Astrocyte of the hippocampus (primary cell): Measurements from ENCODE around the gene GCGR.

Source experiments
- DNase-seq: peaks from one replicate; pipeline ENCODE4 v3.0.0; 2011; ENCODE audit warnings: low read depth, low spot score

Gene GCGR

DNA sequence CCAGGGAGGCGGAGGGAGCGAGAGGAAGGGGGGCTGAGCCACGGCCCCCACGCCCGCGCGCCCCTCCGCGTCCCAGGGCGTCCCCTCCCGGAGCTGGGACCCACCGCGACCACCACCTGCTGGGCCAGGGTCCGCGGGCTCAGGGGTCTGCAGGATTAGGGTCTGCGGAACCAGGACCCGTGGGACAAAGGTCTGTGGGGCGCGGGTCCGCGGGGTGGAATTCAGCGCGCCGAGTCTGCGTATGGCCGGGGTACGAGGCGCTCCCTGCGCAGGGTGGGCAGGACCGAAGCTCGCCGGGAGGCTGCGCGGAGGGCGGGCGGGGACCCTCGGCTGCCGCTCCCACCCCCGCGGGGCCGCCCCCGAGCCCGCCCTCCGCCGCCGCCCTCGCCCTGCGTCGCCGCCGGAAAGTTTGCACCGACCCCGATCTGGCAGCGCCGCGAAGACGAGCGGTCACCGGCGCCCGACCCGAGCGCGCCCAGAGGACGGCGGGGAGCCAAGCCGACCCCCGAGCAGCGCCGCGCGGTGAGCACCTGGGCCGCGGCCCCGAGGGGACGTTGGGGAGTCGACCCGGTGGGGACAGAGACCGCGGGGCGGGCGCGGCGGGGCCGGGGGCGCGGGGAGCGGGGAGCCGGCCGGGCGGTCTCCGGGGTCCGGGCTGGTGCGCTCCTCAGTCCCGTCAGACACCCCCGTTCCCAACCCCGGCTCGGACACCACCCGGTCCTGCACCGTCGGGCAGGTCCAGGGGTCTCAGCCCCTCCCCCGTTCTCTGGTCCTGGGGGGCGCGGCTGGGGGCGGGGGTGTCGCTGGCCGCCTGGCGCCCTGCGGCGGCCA is at the start of gene GCGR:
TSS of gene GCGR (plus strand) at position 423 of the 831 bp plus-strand sequence. CDS start 4,869 bp downstream, outside the sequence.
- DNase-seq = no peak

DNA sequence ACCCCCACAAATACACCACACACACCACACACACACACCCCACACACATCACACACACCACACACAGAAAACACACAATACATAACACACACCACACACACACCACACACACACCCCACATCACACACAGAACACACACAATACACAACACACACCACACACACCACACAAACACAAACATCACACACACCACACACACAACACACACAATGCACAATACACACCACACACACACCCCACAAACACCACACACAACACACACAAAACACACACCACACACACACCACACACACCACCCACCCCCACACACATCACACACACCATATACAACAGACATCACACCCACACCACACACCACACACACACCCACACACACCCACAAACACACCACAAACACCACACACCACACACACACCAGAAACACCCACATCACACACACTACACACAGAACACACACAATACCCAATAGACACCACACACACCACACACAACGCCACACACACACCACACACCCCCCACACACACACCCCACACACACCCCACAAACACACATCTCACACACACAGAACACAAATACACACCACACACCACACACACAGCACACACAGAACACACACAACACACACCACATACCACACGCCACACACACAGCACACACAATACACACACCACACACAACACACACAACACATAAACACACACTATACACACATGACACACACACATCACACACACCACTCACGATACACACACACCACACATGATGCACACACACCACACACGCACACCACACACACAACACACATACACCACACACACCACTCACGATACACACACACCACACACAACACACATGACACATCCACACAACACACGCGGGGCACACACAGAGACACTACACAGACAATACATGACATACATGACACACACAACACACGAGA is 11.0 kb upstream of the GCGR start:
- DNase-seq = no peak

DNA sequence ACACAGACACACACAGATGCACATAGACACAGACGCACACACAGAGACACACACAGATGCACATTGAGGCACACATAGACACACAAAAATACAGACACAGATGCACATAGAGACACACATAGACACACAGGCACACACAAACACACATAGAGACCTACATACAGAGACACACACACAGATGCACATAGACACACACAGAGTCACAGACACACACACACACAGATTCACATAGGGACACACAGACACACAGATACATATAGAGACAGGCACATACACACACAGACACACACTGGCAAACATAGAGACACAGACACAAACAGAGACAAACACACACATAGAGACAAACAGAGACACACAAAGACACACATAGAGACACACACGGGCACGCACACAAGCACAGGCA is 9.9 kb upstream of the GCGR start:
- DNase-seq = no peak

DNA sequence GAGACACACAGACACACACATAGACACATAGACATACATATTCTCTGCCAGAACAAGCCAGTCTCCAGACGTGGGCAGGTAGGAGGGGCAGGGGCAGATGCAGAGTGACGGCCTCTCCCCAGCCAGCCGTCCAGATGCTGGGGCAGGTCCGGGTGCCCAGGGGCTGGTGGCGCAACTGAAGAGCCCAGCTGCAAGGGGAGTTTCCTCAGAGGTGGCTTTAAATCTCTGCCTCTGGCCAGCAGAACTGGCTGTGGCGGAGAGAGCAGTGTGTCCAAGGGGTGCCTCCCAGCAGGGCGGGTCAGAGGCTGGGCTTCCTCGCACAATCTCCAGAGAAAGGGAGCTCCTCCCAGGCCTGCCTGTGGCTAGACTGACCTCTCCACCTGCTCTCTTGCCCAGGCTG is 9.4 kb upstream of the GCGR start:
- DNase-seq = no peak

DNA sequence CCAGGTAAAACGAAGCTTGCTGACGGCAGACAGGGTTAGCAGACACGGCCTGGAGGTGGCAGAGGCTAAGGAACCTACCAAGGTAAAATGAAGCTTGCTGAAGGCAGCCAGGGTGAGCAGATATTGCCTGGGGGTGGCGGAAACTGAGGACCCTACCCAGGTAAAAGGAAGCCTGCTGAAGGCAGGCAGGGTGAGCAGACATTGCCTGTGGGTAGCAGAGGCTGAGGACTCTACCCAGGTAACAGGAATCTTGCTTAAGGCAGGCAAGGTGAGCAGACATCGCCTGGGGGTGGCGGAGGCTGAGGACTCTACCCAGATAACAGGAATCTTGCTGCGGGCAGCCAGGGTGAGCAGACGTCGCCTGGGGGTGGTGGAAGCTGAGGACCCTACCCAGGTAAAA is 2.6 kb upstream of the GCGR start:
- no peak for DNase-seq

DNA sequence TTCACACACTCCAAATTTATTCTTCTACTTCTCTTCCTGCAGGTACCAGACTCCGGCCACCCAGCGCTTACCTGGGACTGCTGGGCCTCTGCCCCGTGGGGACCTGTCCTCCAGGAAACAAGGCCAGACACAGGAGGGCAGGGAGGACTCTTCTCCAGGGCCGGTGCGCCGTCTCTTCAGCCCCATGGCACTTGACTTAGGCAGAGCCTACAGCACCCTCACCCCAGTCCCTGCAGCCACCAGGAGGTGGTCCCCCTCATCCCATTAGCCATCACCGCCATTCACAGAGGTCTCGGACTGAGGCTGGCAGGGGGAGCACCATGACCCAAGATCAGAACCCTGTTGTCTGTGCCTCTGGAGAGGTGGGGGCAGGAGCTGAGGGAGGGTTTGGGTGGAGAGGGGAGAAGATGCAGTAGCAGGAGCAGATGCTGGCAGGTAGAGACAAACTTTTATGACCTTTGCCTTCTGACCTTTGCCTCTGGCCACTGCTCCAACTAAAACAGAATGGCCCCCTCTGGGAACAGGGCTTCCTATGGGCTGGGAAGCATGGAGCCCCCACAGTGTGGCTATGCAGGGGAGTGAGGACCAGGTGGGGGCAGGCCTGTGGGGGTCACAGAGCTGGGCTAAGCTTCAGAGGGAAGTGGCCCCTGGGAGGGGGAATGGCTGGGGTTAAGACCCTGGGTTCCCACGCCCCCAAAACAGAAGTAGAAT is 1.7 kb upstream of the GCGR start:
- DNase-seq = no peak

DNA sequence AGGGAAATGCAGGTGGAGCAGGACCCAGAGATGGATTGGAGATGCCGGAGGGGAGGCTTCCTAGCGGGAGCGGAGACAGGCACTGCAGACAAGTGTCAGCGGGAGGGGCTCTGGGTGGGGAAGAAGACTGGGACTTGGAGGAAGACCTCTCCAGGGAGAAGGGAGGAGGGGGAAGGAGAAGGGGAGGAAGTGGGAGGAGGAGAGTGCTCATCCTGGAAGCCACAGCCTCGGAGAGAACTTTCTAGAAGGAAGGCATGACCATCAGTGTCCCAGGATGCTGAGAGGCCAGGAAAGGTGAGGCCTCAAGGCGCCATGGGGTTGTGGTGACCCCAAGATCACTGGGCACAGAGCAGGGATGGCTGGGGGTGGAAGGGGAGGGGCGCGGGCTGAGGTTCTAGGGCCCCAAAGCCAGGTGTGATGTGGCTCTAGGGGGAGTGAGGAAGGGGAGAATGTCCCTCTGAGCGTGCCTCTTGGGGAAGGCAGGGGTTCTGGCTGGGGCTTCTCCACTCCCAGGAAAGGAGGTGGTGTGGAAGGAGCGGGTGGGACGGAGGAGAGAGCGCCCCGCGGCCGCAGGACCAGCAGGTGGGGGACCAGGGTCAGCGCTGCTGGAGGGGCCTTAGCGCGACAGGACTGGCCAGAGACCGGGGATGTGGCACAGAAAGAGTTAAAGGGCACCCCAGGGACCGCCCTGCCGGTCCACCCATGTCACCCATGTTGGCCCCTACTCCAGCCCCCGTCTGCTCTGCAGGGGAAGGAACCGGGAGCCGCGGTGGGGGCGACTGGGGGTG is 900 bp upstream of the GCGR start:
- DNase-seq = no peak

DNA sequence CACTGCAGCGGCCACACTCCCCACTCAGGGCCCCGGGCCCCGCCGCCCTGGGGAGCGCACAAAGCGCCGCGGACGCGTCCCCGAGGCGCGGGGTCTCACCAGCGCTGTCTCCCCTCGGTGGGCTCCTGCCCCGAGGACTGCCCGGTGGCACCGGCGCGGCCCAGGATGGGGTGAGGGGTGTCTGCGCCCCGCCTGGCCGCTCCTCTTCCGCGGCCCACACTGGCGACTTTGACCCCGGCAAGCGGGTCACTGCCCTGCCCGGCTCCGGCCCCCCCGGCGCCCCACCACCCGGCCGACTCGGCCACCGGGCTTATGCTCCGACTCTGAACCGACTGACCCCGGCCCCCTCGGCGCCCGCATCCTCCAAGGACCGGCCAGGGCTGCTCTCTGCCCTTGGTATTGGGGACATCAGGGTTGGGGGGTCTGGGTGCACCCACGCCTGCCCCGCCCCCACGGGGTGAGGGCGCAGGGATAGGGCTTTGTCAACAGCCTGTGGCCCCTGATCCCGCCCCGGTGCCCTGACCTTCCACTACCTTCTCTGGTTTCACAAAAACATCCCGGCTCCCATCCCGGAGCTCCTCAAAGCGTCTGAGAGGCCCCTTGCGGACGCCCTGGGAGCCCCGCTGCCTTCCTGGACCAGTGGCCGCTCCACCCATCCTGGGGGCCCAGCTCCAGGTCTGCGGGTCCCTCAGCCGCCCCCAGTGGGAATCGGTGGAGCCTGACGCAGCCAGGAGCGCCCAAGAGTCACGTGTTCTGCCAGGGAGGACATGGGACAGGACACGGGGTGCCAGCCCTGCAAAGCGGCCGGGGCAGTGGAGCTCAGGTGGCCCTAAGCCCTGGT is 829 bp downstream of the GCGR start:
- DNase-seq = no peak

DNA sequence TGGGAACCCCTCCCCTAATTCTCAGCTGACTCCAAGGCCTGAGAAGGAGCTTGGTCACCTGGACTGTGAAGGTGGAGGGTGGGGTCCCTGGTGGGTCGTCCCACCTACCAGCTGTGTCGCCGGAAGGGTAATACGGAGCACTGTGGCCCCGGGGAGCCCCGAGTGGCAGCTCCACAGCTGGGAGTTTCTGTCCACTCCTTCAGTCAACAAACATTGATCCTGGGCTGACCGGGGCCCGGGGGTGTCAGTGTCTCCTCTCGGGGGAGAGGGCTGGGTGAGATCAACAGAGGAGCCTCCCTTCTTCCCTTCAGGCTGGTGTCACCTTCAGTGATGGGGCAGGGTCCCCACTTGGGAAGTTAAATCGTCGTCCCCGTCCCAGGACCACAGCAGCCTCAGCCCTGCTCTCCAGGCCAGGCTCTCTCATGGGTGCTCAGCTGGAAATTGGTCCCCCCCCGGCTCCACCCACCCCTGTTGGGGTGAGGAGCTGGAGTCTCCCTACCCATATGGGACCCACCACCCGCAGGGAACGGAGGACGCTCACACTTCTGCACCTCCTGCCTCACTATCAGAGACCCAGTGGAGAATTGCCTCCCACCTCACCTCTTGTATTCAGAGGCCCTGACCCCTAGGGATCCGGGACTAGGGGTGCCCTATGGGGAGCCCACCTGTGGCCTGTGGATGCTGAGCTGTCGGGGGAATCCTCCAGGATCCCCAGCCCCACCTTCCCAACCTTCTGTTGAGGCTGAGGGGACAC is 1.9 kb downstream of the GCGR start:
- DNase-seq = no peak

DNA sequence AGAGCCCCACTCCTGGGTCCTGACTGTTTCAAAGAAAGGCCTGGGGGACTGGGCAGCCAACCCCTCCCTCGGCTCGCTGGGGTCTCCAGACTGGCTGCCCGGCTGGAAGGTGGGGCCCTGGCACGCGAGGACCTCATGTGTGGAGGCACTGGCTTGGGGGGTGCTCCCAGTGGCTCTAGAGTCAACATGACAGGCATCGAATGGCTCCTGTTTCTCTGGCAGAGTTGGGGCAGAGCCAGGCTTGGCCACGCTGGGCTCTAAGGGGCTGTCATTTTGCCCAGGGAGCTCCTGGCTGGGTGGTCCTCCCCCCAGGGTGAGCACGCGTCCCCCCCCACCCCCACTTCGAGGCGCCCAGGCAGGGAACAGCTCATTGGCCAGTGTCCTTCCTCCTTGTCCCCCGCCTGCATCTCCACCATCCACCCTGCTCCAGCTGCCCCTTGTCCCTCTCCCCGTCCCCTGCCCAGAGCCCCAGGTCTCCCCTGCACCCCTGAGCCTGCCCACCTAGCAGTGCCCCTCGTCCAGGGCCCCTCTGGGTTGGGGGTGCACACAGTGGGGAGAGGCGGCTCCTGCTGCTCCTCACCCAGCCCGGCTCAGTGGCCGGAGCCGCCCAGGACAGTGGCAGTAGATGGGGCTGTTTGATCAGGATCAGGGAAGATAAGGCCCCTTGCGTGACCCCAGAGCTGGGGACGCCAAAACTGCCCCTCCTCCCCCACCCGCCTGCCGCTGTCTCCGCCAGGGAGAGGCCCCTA is 2.7 kb downstream of the GCGR start:
- no peak for DNase-seq

DNA sequence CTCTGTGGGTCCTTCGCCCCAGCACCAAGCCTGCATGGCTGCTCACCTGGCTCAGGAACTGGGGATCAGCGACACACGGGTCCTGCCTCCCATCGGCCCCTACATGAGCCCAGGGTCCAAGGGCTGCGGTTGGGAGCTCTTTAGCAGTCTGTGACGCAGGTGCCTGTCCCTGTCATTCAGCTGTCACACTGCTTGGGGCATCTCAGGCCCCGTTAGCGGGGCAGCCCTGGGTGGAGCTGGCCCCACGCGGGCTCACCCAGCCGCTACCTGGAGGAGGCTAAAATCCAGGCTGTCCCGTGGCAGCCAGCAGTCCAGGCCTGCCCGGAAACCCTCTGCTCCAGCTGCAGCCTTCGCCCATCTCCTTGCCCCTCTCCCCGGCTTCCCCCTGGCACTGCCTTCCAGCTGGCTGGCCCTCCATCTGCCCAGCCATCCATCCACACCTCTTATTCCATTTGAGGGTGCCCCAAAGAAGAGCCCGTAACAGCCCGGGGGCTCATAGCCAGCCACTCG is 3.3 kb downstream of the GCGR start:
- no peak for DNase-seq

DNA sequence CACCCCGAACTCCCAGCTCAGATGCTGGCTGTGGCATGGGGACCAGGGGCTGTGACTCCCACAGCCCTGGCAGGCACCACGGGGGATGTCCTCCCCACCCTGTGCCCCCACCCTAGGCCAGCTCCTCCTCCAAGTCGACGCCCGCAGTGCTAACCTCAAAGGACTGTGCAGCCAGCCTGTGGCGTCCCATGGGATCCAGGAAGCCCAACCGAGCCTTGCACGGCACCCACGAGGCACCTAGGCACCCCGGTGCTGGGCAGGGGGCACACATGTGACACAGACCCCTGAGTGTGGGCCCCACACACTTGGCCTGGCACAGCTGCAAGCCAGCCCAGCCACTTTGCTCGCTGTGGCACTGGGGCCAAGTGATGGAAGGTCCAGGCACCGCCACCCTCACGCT is 3.9 kb downstream of the GCGR start:
- no peak for DNase-seq

DNA sequence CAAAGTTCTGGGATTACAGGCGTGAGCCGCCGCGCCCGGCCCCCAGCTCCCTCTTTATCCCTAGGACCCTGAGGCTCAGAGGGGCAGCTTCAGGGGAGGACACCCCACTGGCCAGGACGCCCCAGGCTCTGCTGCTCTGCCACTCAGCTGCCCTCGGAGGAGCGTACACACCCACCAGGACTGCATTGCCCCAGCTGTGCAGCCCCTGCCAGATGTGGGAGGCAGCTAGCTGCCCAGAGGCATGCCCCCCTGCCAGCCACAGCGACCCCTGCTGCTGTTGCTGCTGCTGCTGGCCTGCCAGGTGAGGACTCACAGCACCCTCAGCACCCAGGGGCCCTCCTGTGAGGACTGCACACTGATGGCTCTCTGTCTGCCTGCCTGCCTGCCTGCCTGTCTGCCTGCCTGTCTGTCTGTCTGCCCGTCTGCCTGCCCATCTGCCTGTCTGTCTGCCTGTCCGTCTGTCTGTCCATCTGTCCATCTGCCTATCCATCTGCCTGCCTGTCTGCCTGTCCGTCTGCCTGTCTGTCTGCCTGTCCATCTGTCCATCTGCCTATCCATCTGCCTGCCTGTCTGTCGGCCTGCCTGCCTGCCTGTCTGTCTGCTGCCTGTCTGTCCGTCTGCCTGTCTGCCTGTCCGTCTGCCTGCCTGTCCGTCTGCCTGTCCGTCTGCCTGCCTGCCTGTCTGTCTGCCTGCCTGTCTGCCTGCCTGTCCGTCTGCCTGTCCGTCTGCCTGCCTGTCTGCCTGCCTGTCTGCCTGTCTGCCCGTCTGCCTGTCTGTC is 5.0 kb downstream of the GCGR start:
- DNase-seq = no peak

DNA sequence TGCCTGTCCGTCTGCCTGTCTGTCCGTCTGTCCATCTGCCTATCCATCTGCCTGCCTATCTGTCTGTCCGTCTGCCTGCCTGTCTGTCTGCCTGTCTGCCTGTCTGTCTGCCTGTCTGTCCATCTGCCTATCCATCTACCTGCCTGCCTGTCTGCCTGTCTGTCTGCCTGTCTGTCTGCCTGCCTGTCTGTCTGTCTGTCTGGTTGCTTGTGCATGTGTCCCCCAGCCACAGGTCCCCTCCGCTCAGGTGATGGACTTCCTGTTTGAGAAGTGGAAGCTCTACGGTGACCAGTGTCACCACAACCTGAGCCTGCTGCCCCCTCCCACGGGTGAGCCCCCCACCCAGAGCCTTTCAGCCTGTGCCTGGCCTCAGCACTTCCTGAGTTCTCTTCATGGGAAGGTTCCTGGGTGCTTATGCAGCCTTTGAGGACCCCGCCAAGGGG is 5.6 kb downstream of the GCGR start:
- DNase-seq = no peak

DNA sequence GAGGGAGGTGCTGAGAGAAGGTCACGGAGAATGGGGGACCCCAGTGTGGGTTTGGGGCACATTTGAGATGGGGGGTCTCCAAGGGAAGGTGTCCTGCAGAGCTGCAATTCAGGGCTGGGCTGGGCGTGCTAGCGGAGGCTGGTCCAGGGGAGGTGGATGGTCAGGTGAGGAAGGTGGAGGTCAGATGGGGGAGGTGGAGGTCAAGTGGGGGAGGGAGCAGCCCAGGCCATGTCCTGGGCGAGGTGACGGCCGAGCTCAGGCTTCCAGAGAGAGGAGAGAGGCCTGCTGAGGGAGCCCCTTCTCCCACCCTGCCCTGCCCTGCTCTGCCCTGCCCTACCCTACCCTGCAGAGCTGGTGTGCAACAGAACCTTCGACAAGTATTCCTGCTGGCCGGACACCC is 6.5 kb downstream of the GCGR start:
- DNase-seq = no peak

DNA sequence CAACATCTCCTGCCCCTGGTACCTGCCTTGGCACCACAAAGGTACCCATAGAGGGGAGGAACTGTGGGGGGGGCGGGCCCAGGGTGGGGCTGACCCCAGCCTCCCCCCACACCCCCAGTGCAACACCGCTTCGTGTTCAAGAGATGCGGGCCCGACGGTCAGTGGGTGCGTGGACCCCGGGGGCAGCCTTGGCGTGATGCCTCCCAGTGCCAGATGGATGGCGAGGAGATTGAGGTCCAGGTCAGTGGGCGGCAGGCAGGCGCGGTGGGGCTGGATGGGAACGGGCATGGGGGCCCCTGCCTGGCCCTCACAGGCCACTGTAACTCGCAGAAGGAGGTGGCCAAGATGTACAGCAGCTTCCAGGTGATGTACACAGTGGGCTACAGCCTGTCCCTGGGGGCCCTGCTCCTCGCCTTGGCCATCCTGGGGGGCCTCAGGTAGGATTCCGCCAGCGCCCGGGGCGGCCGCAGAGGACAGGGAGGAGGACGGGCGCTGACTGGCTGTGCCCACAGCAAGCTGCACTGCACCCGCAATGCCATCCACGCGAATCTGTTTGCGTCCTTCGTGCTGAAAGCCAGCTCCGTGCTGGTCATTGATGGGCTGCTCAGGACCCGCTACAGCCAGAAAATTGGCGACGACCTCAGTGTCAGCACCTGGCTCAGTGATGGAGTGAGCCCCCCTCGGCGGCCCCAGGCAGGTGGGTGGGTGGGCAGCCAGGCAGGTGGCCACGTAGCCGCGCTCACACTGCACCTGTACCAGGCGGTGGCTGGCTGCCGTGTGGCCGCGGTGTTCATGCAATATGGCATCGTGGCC is 7.1 kb downstream of the GCGR start:
- no peak for DNase-seq
